CD14-positive monocyte (primary cell): ENCODE results near the gene TRMT5. TPM values are rescaled to one million over a fixed set of nuclear protein-coding genes. Genes with fewer than 3 reads are reported as not detected.

Experiments
- DNase-seq, 3 donors: peaks; one replicate each; pipeline ENCODE4 v3.0.0-alpha.2; 2011 to 2022
- H2AFZ ChIP-seq: 2 replicates; pipeline ENCODE4 v1.6.0; 2012; ENCODE audit warnings: mild to moderate bottlenecking, low read depth, low read length, inconsistent platforms; ENCODE audit not compliant: insufficient read depth, poor library complexity, severe bottlenecking
- H3K27ac ChIP-seq, 2 donors: 1 replicate in 1 of 2; 2 replicates in 1 of 2; pipeline ENCODE4 v1.5.1; 2012 to 2013; ENCODE audit warnings: low read length in 2 of 2, control low read depth in 1 of 2, inconsistent platforms in 1 of 2, low read depth in 1 of 2, mild to moderate bottlenecking in 1 of 2
- H3K27me3 ChIP-seq, 2 donors: one replicate each; pipeline versions ENCODE4 v1.6.0 to v1.6.1; 2011 to 2013; ENCODE audit warnings: low read length in 2 of 2; ENCODE audit not compliant: control insufficient read depth in 2 of 2, insufficient read depth in 2 of 2
- H3K36me3 ChIP-seq, 2 donors: replicated peaks in 1 of 2; 1 replicate in 1 of 2; 2 replicates in 1 of 2; pipeline versions ENCODE4 v1.5.1 to v1.6.1; 2012 to 2013; ENCODE audit warnings: low read length in 2 of 2, control low read depth in 1 of 2, inconsistent platforms in 1 of 2, mild to moderate bottlenecking in 1 of 2; ENCODE audit not compliant: insufficient read depth in 2 of 2, control insufficient read depth in 1 of 2
- H3K4me1 ChIP-seq, 2 donors: 1 replicate in 1 of 2; 2 replicates in 1 of 2; pipeline versions ENCODE4 v1.5.1 to v1.6.1; 2012 to 2013; ENCODE audit warnings: low read length in 2 of 2, control low read depth in 1 of 2, inconsistent platforms in 1 of 2, mild to moderate bottlenecking in 1 of 2, moderate library complexity in 1 of 2; ENCODE audit not compliant: insufficient read depth in 2 of 2, control insufficient read depth in 1 of 2
- H3K4me2 ChIP-seq: replicated peaks from 2 replicates; pipeline ENCODE3; 2012; ENCODE audit warnings: low read length, moderate library complexity, mild to moderate bottlenecking; ENCODE audit not compliant: poor library complexity, severe bottlenecking; ENCODE audit errors: extremely low read depth
- H3K4me3 ChIP-seq, 3 experiments: fragments of 200-600 bp in 1 of 3; sonication (generic) in 1 of 3; replicated peaks in 1 of 3; 1 replicate in 2 of 3; 2 replicates in 1 of 3; pipeline ENCODE4 v1.5.1; 2011 to 2013; ENCODE audit warnings: low read length in 3 of 3, mild to moderate bottlenecking in 3 of 3, control low read depth in 2 of 3, low read depth in 2 of 3, inconsistent platforms in 1 of 3, moderate library complexity in 1 of 3
- H3K79me2 ChIP-seq: 2 replicates; pipeline ENCODE4 v1.6.0; 2012; ENCODE audit warnings: mild to moderate bottlenecking, control low read depth, inconsistent platforms, low read length, moderate library complexity; ENCODE audit not compliant: insufficient read depth
- H3K9ac ChIP-seq: 2 replicates; pipeline ENCODE4 v1.6.0; 2017; ENCODE audit warnings: low read length, mild to moderate bottlenecking; ENCODE audit not compliant: insufficient read depth, poor library complexity, severe bottlenecking
- H3K9me3 ChIP-seq, 2 donors: replicated peaks in 1 of 2; 1 replicate in 1 of 2; 2 replicates in 1 of 2; pipeline versions ENCODE4 v1.5.1 to v1.6.1; 2012 to 2013; ENCODE audit warnings: low read length in 2 of 2, control low read depth in 1 of 2; ENCODE audit not compliant: control insufficient read depth in 1 of 2, insufficient read depth in 1 of 2
- H4K20me1 ChIP-seq: 2 replicates; pipeline ENCODE4 v1.6.0; 2012; ENCODE audit warnings: mild to moderate bottlenecking, low read length, control low read depth, moderate library complexity; ENCODE audit not compliant: insufficient read depth
- H3K27ac Mint-ChIP-seq, 7 donors: one replicate each; pipeline ENCODE4 v1.8.0; 2020; ENCODE audit warnings: mild to moderate bottlenecking in 7 of 7, mixed read lengths in 7 of 7, moderate library complexity in 6 of 7, inconsistent platforms in 2 of 7
- H3K27me3 Mint-ChIP-seq, 3 donors: one replicate each; pipeline ENCODE4 v1.8.0; 2021 to 2022; ENCODE audit warnings: low read depth in 3 of 3, mild to moderate bottlenecking in 3 of 3, mixed read lengths in 3 of 3, moderate library complexity in 3 of 3, inconsistent platforms in 1 of 3
- H3K36me3 Mint-ChIP-seq, 2 donors: one replicate each; pipeline ENCODE4 v1.8.0; 2020; ENCODE audit warnings: mixed read lengths in 2 of 2, inconsistent platforms in 1 of 2, mild to moderate bottlenecking in 1 of 2
- H3K4me1 Mint-ChIP-seq: one replicate; pipeline ENCODE4 v1.8.0; 2020; ENCODE audit warnings: mild to moderate bottlenecking, mixed read lengths
- H3K4me3 Mint-ChIP-seq, 2 donors: one replicate each; pipeline ENCODE4 v1.8.0; 2020; ENCODE audit warnings: mild to moderate bottlenecking in 2 of 2, mixed read lengths in 2 of 2, moderate library complexity in 1 of 2
- H3K9me3 Mint-ChIP-seq, 7 donors: one replicate each; pipeline ENCODE4 v1.8.0; 2020 to 2022; ENCODE audit warnings: mixed read lengths in 7 of 7, mild to moderate bottlenecking in 6 of 7, moderate library complexity in 6 of 7, inconsistent platforms in 2 of 7
- WGBS: methylation state at CpG from one replicate; pipeline ENCODE4 v1.1.5; 2013; ENCODE audit warnings: missing lambda C conversion rate; ENCODE audit not compliant: insufficient coverage; 5-methylcytosine and 5-hydroxymethylcytosine counted together
- intact Hi-C, 2 donors: fragments of 100-400 bp; cut with micrococcal nuclease; formaldehyde crosslinking; loops; one replicate each; pipeline versions ENCODE4 v1.15.0 to v1.15.1; 2023
- polyA plus RNA-seq, 3 donors: library from polyadenylated mRNA; depleted of rRNA in 1 of 3; unstranded in 2 of 3; stranded (reverse) in 1 of 3; fragments of 300-500 nt in 2 of 3; fragments of >200 nt in 1 of 3; fragmentation: Illumina TruSeq in 2 of 3; gene quantifications; 1 replicate in 2 of 3; 2 replicates in 1 of 3; pipeline ENCODE4 v1.2.3, GENCODE V29; 2012 to 2021
- TF ChIP-seq, protein P1 (sequence below): fragments of 200-600 bp; IDR thresholded peaks from one replicate; pipeline ENCODE4 v1.8.0; 2022; ENCODE audit warnings: antibody characterized with exemption, mild to moderate bottlenecking

TRMT5 gene
- polyA plus RNA-seq, 3 donors, result 0.89 to 2.8 (median 1.9) TPM

DNA sequence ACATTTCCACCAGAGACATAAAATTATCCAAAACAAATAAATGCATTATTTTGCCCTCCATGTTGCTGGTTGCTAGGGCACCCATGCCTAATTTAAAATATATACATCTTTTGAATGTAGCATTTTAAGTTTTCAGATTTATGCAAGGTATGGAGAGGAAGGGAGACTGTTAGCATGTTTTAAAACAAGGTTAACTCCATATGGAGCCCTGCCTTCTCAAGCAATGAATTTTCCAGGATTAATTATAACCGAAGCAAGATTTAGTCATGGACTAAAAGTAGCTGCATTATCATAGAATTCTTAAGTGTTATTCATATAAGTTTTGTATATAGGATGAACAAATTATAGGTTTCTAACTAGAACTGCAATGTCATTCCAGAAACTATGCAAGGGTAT lies 37.2 kb downstream of the TRMT5 start:
- DNase-seq, result no peak
- Histone ChIP-seq H3K27ac (no peak overlapping the region), H3K9me3 (no peaks in the 10 kb centered on the region), H3K9ac (no peak overlapping the region), H2AFZ (no peak overlapping the region), H3K27me3 (no peaks in the 10 kb centered on the region), H3K36me3 (no peaks in the 10 kb centered on the region), H3K4me1 (peaks cover 6 to 9% of the 10 kb centered on the region in 2 donors), H3K79me2 (no peaks in the 10 kb centered on the region), H3K4me3 (no peak overlapping the region), H3K4me2 (no peak overlapping the region), H4K20me1 (no peaks in the 10 kb centered on the region)
- intact Hi-C loops, result no loop called here
- H3K4me3 Mint-ChIP-seq, result no peak overlapping the region
- peaks cover 0 to 12% (median 7%) of the 10 kb centered on the region in 7 donors for H3K9me3 Mint-ChIP-seq
- H3K4me1 Mint-ChIP-seq, result peaks cover 12% of the 10 kb centered on the region
- TF ChIP-seq, protein P1, sequence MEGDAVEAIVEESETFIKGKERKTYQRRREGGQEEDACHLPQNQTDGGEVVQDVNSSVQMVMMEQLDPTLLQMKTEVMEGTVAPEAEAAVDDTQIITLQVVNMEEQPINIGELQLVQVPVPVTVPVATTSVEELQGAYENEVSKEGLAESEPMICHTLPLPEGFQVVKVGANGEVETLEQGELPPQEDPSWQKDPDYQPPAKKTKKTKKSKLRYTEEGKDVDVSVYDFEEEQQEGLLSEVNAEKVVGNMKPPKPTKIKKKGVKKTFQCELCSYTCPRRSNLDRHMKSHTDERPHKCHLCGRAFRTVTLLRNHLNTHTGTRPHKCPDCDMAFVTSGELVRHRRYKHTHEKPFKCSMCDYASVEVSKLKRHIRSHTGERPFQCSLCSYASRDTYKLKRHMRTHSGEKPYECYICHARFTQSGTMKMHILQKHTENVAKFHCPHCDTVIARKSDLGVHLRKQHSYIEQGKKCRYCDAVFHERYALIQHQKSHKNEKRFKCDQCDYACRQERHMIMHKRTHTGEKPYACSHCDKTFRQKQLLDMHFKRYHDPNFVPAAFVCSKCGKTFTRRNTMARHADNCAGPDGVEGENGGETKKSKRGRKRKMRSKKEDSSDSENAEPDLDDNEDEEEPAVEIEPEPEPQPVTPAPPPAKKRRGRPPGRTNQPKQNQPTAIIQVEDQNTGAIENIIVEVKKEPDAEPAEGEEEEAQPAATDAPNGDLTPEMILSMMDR, result no peak
- H3K27ac Mint-ChIP-seq, result no peak overlapping the region
- peaks cover 2 to 3% of the 10 kb centered on the region in 2 donors for H3K36me3 Mint-ChIP-seq
- WGBS, result no CpG with 5 or more reads among the region's 1 CpG
- peaks cover 0 to 2% (median 1%) of the 10 kb centered on the region in 3 donors for H3K27me3 Mint-ChIP-seq

DNA sequence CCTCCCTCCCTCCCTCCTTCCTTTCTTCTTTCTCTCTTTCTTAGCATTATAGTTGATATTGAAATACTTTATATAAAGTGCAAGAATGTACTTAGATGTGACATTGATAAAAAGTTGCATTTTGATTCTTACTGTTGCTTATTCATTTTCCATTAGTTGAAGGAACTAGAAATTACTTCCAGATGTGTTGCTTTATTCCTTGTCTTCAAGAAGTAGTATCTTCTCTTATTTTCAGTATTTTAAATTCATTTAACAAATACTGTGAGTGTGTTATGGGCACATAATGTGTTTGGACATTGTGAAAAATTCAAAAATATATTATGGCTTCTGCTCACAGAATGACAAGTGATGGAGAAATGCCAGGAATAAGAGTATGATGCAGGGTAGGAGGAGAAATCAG lies 45.6 kb downstream of the TRMT5 start:
- TF ChIP-seq, protein P1, result no peak
- Mint-ChIP-seq H3K4me1 (peaks cover 2% of the 10 kb centered on the region), H3K4me3 (no peak overlapping the region), H3K36me3 (peaks cover 0 to 5% of the 10 kb centered on the region in 2 donors), H3K27me3 (no peaks in the 10 kb centered on the region), H3K9me3 (peaks cover 2 to 13% (median 5%) of the 10 kb centered on the region in 7 donors), H3K27ac (no peak overlapping the region)
- intact Hi-C loops, result no loop called here
- Histone ChIP-seq H3K9ac (no peak overlapping the region), H4K20me1 (no peaks in the 10 kb centered on the region), H2AFZ (no peak overlapping the region), H3K4me1 (no peaks in the 10 kb centered on the region), H3K79me2 (no peaks in the 10 kb centered on the region), H3K4me3 (no peak overlapping the region), H3K4me2 (no peak overlapping the region), H3K9me3 (no peaks in the 10 kb centered on the region), H3K27ac (no peak overlapping the region), H3K27me3 (no peaks in the 10 kb centered on the region), H3K36me3 (no peaks in the 10 kb centered on the region)
- DNase-seq, result no peak
